Duodenal mucosa (tissue), 2 donors: ENCODE measurements around the gene ZKSCAN1.
A peak's percentile ranks its signal among the peaks of the same experiment; 100 is the strongest.

ENCODE experiments used
- H3K27ac ChIP-seq: one replicate; pipeline ENCODE4 v1.7.0; 2013; ENCODE audit warnings: low read depth, low read length
- H3K27me3 ChIP-seq, 2 donors: one replicate each; pipeline ENCODE4 v1.7.0; 2013; ENCODE audit warnings: low read length in 2 of 2, control low read depth in 1 of 2; ENCODE audit not compliant: insufficient read depth in 2 of 2, control insufficient read depth in 1 of 2
- H3K36me3 ChIP-seq, 2 donors: one replicate each; pipeline ENCODE4 v1.7.0; 2013; ENCODE audit warnings: low read length in 2 of 2, control low read depth in 1 of 2; ENCODE audit not compliant: insufficient read depth in 2 of 2, control insufficient read depth in 1 of 2
- H3K4me1 ChIP-seq, 2 donors: one replicate each; pipeline ENCODE4 v1.7.0; 2013; ENCODE audit warnings: low read length in 2 of 2, control low read depth in 1 of 2; ENCODE audit not compliant: insufficient read depth in 2 of 2, control insufficient read depth in 1 of 2
- H3K4me3 ChIP-seq, 2 donors: one replicate each; pipeline ENCODE4 v1.7.0; 2013; ENCODE audit warnings: low read length in 2 of 2, low read depth in 1 of 2
- H3K9ac ChIP-seq, 2 donors: one replicate each; pipeline ENCODE4 v1.7.0; 2013; ENCODE audit warnings: low read length in 2 of 2, low read depth in 1 of 2
- H3K9me3 ChIP-seq, 2 donors: one replicate each; pipeline ENCODE4 v1.7.0; 2013; ENCODE audit warnings: low read length in 2 of 2, control low read depth in 1 of 2; ENCODE audit not compliant: control insufficient read depth in 1 of 2

Gene ZKSCAN1

GRCh38 chr7:100016215-100016901, 962 bp downstream of the ZKSCAN1 start:
- Histone ChIP-seq H3K9me3 (no peaks in the 10 kb centered on the region), H3K4me3 (peak overlapping the region; percentile 96 to 99), H3K27ac (peak overlapping the region; percentile 93), H3K9ac (peak overlapping the region; percentile 93 to 99), H3K27me3 (no peaks in the 10 kb centered on the region), H3K4me1 (peaks cover 24 to 30% of the 10 kb centered on the region in 2 donors), H3K36me3 (peaks cover 0 to 7% of the 10 kb centered on the region in 2 donors)

GRCh38 chr7:100017300-100017699, 1.9 kb downstream of the ZKSCAN1 start:
- H3K36me3 ChIP-seq = peaks cover 0 to 9% of the 10 kb centered on the region in 2 donors
- peak overlapping the region; percentile 37 to 40 for H3K4me3 ChIP-seq
- peak overlapping the region; percentile 21 to 99 for H3K9ac ChIP-seq
- peaks cover 26 to 39% of the 10 kb centered on the region in 2 donors for H3K4me1 ChIP-seq
- H3K9me3 ChIP-seq = no peaks in the 10 kb centered on the region
- H3K27ac ChIP-seq = no peak overlapping the region
- no peaks in the 10 kb centered on the region for H3K27me3 ChIP-seq

- Histone ChIP-seq H3K4me3 (peak overlapping the region in 1 of 2 donors; percentile 37), H3K27me3 (no peaks in the 10 kb centered on the region), H3K27ac (no peak overlapping the region), H3K4me1 (peaks cover 30 to 43% of the 10 kb centered on the region in 2 donors), H3K9me3 (no peaks in the 10 kb centered on the region), H3K36me3 (peaks cover 0 to 14% of the 10 kb centered on the region in 2 donors), H3K9ac (peak overlapping the region; percentile 21 to 99)
Measured at GRCh38 chr7:100017875-100018274, 2.5 kb downstream of the ZKSCAN1 start.

- Histone ChIP-seq H3K36me3 (peaks cover 11 to 32% of the 10 kb centered on the region in 2 donors), H3K9me3 (no peaks in the 10 kb centered on the region), H3K27me3 (no peaks in the 10 kb centered on the region), H3K4me3 (no peak overlapping the region), H3K9ac (no peak overlapping the region), H3K4me1 (peaks cover 35 to 51% of the 10 kb centered on the region in 2 donors), H3K27ac (no peak overlapping the region)
Measured at GRCh38 chr7:100019908-100020307, 4.5 kb downstream of the ZKSCAN1 start.

GRCh38 chr7:100021297-100021696, 5.9 kb downstream of the ZKSCAN1 start:
- Histone ChIP-seq H3K27me3 (no peaks in the 10 kb centered on the region), H3K9me3 (no peaks in the 10 kb centered on the region), H3K4me1 (peaks cover 31 to 45% of the 10 kb centered on the region in 2 donors), H3K36me3 (peaks cover 15 to 46% of the 10 kb centered on the region in 2 donors), H3K9ac (no peak overlapping the region), H3K27ac (no peak overlapping the region), H3K4me3 (no peak overlapping the region)

GRCh38 chr7:100022621-100023020, 7.2 kb downstream of the ZKSCAN1 start:
- H3K27me3 ChIP-seq = no peaks in the 10 kb centered on the region
- peak overlapping the region in 1 of 2 donors; percentile 53 for H3K9ac ChIP-seq
- H3K4me1 ChIP-seq = peaks cover 28 to 31% of the 10 kb centered on the region in 2 donors
- H3K9me3 ChIP-seq = no peaks in the 10 kb centered on the region
- H3K36me3 ChIP-seq = peaks cover 15 to 57% of the 10 kb centered on the region in 2 donors
- H3K27ac ChIP-seq = peak overlapping the region; percentile 48
- H3K4me3 ChIP-seq = no peak overlapping the region

GRCh38 chr7:100023526-100023925, 8.1 kb downstream of the ZKSCAN1 start:
- H3K27ac ChIP-seq = no peak overlapping the region
- H3K9me3 ChIP-seq = no peaks in the 10 kb centered on the region
- H3K4me1 ChIP-seq = peaks cover 23 to 29% of the 10 kb centered on the region in 2 donors
- H3K36me3 ChIP-seq = peaks cover 15 to 66% of the 10 kb centered on the region in 2 donors
- no peak overlapping the region for H3K4me3 ChIP-seq
- H3K27me3 ChIP-seq = no peaks in the 10 kb centered on the region
- no peak overlapping the region for H3K9ac ChIP-seq

- H3K36me3 ChIP-seq = peaks cover 15 to 65% of the 10 kb centered on the region in 2 donors
- no peak overlapping the region for H3K9ac ChIP-seq
- no peaks in the 10 kb centered on the region for H3K9me3 ChIP-seq
- H3K27me3 ChIP-seq = no peaks in the 10 kb centered on the region
- H3K4me1 ChIP-seq = peaks cover 19 to 25% of the 10 kb centered on the region in 2 donors
- no peak overlapping the region for H3K27ac ChIP-seq
- no peak overlapping the region for H3K4me3 ChIP-seq
Measured at GRCh38 chr7:100024020-100024619, 8.7 kb downstream of the ZKSCAN1 start.

GRCh38 chr7:100027197-100027596, 11.8 kb downstream of the ZKSCAN1 start:
- no peaks in the 10 kb centered on the region for H3K27me3 ChIP-seq
- peaks cover 33 to 89% of the 10 kb centered on the region in 2 donors for H3K36me3 ChIP-seq
- H3K9ac ChIP-seq = no peak overlapping the region

GRCh38 chr7:100029596-100029995, 14.2 kb downstream of the ZKSCAN1 start:
- H3K36me3 ChIP-seq = peaks cover 39 to 86% of the 10 kb centered on the region in 2 donors
- H3K27ac ChIP-seq = no peak overlapping the region
- no peaks in the 10 kb centered on the region for H3K9me3 ChIP-seq
- H3K4me1 ChIP-seq = no peaks in the 10 kb centered on the region
- no peaks in the 10 kb centered on the region for H3K27me3 ChIP-seq
- H3K4me3 ChIP-seq = no peak overlapping the region
- H3K9ac ChIP-seq = no peak overlapping the region

More at GRCh38 chr7:100027197-100027596, 11.8 kb downstream of the ZKSCAN1 start:
- Histone ChIP-seq H3K4me3 (no peak overlapping the region), H3K9me3 (no peaks in the 10 kb centered on the region), H3K4me1 (peaks cover 11 to 13% of the 10 kb centered on the region in 2 donors), H3K27ac (no peak overlapping the region)
